Measurements from ENCODE around the gene APBB3. TPM values are rescaled to one million over a fixed set of nuclear protein-coding genes. Genes with fewer than 3 reads are reported as not detected.
"Not testable (repeated sequence)": the region's sequence is repeated elsewhere in the genome, so short reads cannot be mapped to it uniquely, and the experiment has no call there.

Gene APBB3
- total RNA-seq, 1 donor from 2014 or later: 3.5 TPM

DNA sequence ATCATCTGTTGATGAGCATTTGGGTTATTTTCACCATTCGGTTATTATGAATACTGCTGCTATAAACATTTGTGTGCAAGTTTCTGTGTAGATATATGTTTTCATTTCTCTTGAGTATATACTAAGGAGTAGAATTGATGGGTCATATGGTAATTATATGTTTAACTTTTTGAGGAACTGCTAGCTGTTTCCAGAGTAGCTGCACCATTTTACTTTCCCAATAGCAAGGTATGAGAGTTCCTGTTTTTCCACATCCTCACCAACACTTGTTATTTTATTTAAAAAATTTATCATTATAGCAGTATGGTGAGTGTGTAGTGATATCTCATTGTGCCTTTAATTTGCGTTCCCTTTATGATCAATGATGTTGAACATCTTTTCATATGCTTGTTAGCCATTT, 39.3 kb upstream of the APBB3 start:
- TF ChIP-seq, protein P1, sequence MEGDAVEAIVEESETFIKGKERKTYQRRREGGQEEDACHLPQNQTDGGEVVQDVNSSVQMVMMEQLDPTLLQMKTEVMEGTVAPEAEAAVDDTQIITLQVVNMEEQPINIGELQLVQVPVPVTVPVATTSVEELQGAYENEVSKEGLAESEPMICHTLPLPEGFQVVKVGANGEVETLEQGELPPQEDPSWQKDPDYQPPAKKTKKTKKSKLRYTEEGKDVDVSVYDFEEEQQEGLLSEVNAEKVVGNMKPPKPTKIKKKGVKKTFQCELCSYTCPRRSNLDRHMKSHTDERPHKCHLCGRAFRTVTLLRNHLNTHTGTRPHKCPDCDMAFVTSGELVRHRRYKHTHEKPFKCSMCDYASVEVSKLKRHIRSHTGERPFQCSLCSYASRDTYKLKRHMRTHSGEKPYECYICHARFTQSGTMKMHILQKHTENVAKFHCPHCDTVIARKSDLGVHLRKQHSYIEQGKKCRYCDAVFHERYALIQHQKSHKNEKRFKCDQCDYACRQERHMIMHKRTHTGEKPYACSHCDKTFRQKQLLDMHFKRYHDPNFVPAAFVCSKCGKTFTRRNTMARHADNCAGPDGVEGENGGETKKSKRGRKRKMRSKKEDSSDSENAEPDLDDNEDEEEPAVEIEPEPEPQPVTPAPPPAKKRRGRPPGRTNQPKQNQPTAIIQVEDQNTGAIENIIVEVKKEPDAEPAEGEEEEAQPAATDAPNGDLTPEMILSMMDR (conservative IDR thresholded peaks at IDR 0.05; ENCODE audit: low read depth, low read length): no peak
- H3K4me3 ChIP-seq (ENCODE audit: low read depth, low read length): no peak overlapping the region
- no peak for DNase-seq (ENCODE audit: low read depth)

DNA sequence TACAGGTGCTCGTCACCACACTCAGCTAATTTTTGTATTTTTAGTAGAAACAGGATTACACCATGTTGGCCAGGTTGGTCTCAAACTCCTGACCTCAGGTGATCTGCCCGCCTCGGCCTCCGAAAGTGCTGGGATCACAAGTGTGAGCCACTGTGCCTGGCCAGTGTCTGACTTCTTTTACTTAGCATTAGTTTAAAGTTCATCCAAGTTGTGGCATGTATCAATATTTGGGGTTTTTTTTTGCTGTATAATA, 39.0 kb upstream of the APBB3 start:
- not testable (repeated sequence) for DNase-seq (ENCODE audit: low read depth); H3K4me3 ChIP-seq (ENCODE audit: low read depth, low read length)

DNA sequence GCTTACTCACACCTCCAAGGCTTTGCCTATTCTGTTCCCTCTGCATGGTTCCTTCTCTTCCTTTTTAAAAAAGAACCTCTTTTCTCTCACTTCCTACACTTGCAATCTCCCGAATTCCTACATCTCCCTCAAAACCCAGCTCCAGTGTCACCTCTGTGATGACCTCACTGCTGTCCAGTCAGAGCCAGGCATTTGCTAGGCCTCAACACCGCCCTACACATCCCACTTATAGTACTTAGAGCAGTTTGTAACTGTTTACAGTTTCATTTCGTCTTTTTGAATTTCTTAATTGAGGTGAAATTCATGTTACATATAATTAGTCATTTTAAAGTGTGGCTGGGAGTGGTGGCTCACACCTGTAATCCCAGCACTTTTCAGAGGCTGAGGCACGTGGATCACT, 37.7 kb upstream of the APBB3 start:
- TF ChIP-seq, protein P1 (conservative IDR thresholded peaks at IDR 0.05; ENCODE audit: low read depth, low read length): no peak
- DNase-seq (ENCODE audit: low read depth): no peak
- H3K4me3 ChIP-seq (ENCODE audit: low read depth, low read length): no peak overlapping the region

DNA sequence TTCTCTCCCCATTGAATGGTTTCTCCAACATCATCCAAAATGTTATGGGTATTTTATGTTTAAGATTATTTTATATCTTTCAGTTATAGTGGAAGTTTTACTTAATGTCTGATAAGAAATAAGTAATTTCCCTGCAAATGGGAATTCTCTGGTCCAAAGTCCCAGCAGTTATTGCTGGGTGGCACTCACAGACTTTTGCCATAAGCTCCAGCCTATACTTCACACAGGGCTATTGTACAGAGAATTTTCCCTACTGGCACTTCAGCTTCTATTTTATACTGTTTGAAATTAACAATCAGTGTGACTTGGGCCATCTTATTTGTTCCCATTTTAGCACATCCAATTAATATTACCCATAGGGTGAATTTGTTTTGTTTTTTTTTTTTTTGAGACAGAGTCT, 35.7 kb upstream of the APBB3 start:
- no peak overlapping the region for H3K4me3 ChIP-seq (ENCODE audit: low read depth, low read length)
- no peak for DNase-seq (ENCODE audit: low read depth)
- TF ChIP-seq, protein P1 (conservative IDR thresholded peaks at IDR 0.05; ENCODE audit: low read depth, low read length): no peak

DNA sequence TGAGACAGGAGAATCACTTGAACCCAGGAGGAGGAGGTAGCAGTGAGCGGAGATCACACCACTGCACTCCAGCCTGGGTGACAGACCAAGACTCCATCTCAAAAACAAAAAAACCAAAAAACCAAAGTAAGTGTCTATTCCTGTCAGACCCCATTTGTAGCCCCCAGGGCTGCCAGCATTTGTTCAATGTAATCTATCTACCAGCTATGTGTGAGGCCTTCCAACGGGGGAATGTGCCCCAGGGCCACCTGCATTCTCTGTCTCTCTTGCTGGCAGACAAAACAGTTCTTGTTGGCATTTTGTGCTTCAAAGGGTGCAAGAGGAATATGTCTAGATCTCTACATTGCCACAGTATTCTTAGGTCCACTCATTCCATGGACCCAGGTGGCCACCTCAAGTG, 34.4 kb upstream of the APBB3 start:
- TF ChIP-seq, protein P1 (conservative IDR thresholded peaks at IDR 0.05; ENCODE audit: low read depth, low read length): no peak
- no peak for DNase-seq (ENCODE audit: low read depth)
- no peak overlapping the region for H3K4me3 ChIP-seq (ENCODE audit: low read depth, low read length)

DNA sequence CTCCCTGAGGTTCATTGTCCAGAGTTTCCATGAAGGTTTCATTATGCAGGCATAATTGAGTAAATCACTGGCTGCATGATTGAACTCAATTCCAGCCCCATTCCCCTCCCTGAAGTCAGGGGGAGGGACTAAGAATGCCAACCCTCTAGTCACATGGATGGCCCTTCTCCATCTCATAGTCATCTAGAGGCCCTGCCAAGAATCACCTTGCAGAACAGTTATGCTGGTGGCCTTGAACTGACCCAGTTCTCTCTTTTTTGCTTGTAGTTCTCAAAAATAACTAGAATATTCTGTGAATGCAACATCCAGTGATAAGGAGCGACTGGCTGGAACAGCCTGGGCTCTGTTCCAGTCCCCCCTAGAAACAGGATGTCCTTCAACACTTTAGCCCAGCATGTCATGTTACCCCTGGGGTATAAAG, 31.9 kb upstream of the APBB3 start:
- TF ChIP-seq, protein P1 (conservative IDR thresholded peaks at IDR 0.05; ENCODE audit: low read depth, low read length): no peak
- H3K4me3 ChIP-seq (ENCODE audit: low read depth, low read length): no peak overlapping the region
- peak; percentile 71 for DNase-seq (ENCODE audit: low read depth)

DNA sequence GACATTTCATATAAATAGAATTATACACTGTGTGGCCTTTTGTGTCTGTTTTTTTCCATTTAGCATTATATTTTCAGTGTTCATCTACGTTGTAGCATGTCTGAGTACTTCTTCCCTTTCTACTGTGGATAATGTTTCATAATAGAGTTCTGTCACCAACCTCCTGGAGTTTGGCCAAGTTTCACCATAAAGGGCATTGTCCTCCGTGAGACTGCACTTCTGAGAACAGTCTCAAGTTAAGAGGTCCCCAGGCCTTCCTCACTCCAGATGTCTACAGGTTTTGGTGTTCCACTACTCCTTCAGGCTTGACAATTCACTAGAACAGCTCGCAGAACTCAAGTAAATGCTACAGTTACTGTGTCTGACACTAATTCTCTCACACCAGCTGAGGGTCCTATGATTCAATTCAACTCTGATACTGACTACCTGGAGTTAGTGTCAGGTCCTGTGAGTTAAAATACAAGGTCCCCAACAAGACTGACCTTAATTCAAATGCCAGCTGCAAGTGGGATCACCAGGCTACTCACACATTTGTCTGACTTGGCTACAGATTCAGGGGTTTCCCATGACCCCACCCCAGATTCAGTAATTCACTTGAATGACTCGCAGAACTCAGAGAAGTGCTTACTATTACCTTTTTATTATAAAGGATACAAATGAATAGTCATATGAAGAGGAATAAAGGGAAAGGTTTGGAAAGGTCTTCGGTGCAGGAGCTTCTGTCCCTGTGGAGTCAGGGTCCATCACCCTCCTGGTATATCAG, 31.3 kb upstream of the APBB3 start:
- no peak for DNase-seq (ENCODE audit: low read depth)
- TF ChIP-seq, protein P1 (conservative IDR thresholded peaks at IDR 0.05; ENCODE audit: low read depth, low read length): no peak
- no peak overlapping the region for H3K4me3 ChIP-seq (ENCODE audit: low read depth, low read length)
